HepG2 (cell line): ENCODE data around the gene CCN6. TPM values are rescaled to one million over a fixed set of nuclear protein-coding genes. Genes with fewer than 3 reads are reported as not detected.

Experiments
- ARID4A ChIP-seq: sonication (generic); formaldehyde crosslinking; IDR thresholded peaks from 2 replicates; pipeline ENCODE4 v1.5.0; 2020; ENCODE audit warnings: mild to moderate bottlenecking, missing genetic modification reagents, borderline replicate concordance
- CBX5 ChIP-seq: sonication (generic); formaldehyde crosslinking; IDR thresholded peaks from 2 replicates; pipeline ENCODE4 v1.4.0; 2020; ENCODE audit warnings: missing genetic modification reagents, borderline replicate concordance
- FOSL2 ChIP-seq: sonication (generic); formaldehyde crosslinking; IDR thresholded peaks from 2 replicates; pipeline ENCODE4 v1.4.0; 2020; ENCODE audit warnings: missing genetic modification reagents
- HNF1B ChIP-seq: sonication (generic); formaldehyde crosslinking; IDR thresholded peaks from 2 replicates; pipeline ENCODE4 v1.5.1; 2020; ENCODE audit warnings: mild to moderate bottlenecking, moderate library complexity, missing genetic modification reagents
- KMT2B ChIP-seq: IDR thresholded peaks from 2 replicates; pipeline ENCODE4 v1.6.1; 2016; ENCODE audit warnings: missing genetic modification reagents, missing compliant biosample characterization
- MXD4 ChIP-seq: IDR thresholded peaks from 2 replicates; pipeline ENCODE4 v1.6.1; 2016; ENCODE audit warnings: mild to moderate bottlenecking, missing biosample characterization, missing genetic modification reagents
- NPAS2 ChIP-seq: sonication (generic); formaldehyde crosslinking; IDR thresholded peaks from 2 replicates; pipeline ENCODE4 v1.8.0; 2022; ENCODE audit warnings: mild to moderate bottlenecking, missing genetic modification reagents, borderline replicate concordance
- PATZ1 ChIP-seq: sonication (generic); formaldehyde crosslinking; IDR thresholded peaks from 2 replicates; pipeline ENCODE4 v1.4.0; 2020; ENCODE audit warnings: missing genetic modification reagents
- PHF21A ChIP-seq: sonication (generic); formaldehyde crosslinking; IDR thresholded peaks from 2 replicates; pipeline ENCODE4 v1.5.0; 2020; ENCODE audit warnings: mild to moderate bottlenecking, missing genetic modification reagents
- PITX1 ChIP-seq: sonication (generic); formaldehyde crosslinking; IDR thresholded peaks from 2 replicates; pipeline ENCODE4 v1.5.1; 2020; ENCODE audit warnings: mild to moderate bottlenecking, missing genetic modification reagents
- PTBP1 ChIP-seq: fragments of 200-400 bp; formaldehyde crosslinking; IDR thresholded peaks from 2 replicates; pipeline ENCODE4 v1.6.1; 2018; ENCODE audit warnings: low read length, low read depth; ENCODE audit not compliant: poor library complexity, severe bottlenecking
- RAD21 ChIP-seq: fragments of 450-650 bp; formaldehyde crosslinking; IDR thresholded peaks from 2 replicates; pipeline ENCODE4 v1.5.0; 2020; ENCODE audit warnings: mild to moderate bottlenecking
- SMAD3 ChIP-seq: sonication (generic); formaldehyde crosslinking; IDR thresholded peaks from 2 replicates; pipeline ENCODE4 v1.4.0; 2020; ENCODE audit warnings: missing genetic modification reagents
- ZFY ChIP-seq: sonication (generic); formaldehyde crosslinking; IDR thresholded peaks from 2 replicates; pipeline ENCODE4 v1.4.0; 2020; ENCODE audit warnings: missing genetic modification reagents
- ZNF281 ChIP-seq: sonication (generic); formaldehyde crosslinking; IDR thresholded peaks from 2 replicates; pipeline ENCODE4 v1.4.0; 2020; ENCODE audit warnings: missing genetic modification reagents, borderline replicate concordance
- ZNF33A ChIP-seq: sonication (generic); formaldehyde crosslinking; IDR thresholded peaks from 2 replicates; pipeline ENCODE4 v1.5.1; 2020; ENCODE audit warnings: missing genetic modification reagents, mild to moderate bottlenecking, moderate library complexity, borderline replicate concordance
- ZNF644 ChIP-seq: IDR thresholded peaks from 2 replicates; pipeline ENCODE4 v1.6.1; 2016; ENCODE audit warnings: low read depth
- polyA plus RNA-seq, 8 experiments: library from polyadenylated mRNA; depleted of rRNA in 3 of 8; stranded (reverse) in 7 of 8; unstranded in 1 of 8; fragments of >200 nt; fragmentation: Illumina TruSeq in 4 of 8; extraction: Trizol in 4 of 8; gene quantifications; 2 replicates each; pipeline versions ENCODE4 v1.2.1 to v1.2.3, GENCODE V29; 2011 to 2016; ENCODE audit warnings: low read depth in 4 of 8, missing spikeins in 1 of 8, mixed read lengths in 1 of 8; ENCODE audit not compliant: insufficient read depth in 1 of 8
- total RNA-seq, 5 experiments: library from RNA; depleted of rRNA; stranded (reverse); fragments of >200 nt; fragmentation: Illumina TruSeq; extraction: Trizol; gene quantifications; 2 replicates each; pipeline ENCODE4 v1.2.3, GENCODE V29; 2016; ENCODE audit warnings: low read depth in 1 of 5

Gene CCN6
- total and polyA plus RNA-seq, 2 of the 13 experiments (the other 11 are each of a cell fraction or from before 2014, with no cell fraction given) = not detected

- TF ChIP-seq ZNF281 (CRISPR knock-in tag) (no peak), PATZ1 (CRISPR knock-in tag) (peak; percentile 88), CBX5 (0 out of 2 replicates have a peak, but pooled peaks have one; percentile 40), MXD4 (CRISPR knock-in tag) (peak; percentile 28; the same call in 1 of the 2 replicates), ARID4A (peak; percentile 60; the same call in 1 of the 2 replicates), PHF21A (0 out of 2 replicates have a peak, but pooled peaks have one; percentile 20), SMAD3 (CRISPR knock-in tag) (0 out of 2 replicates have a peak, but pooled peaks have one; percentile 49), ZFY (no peak), FOSL2 (CRISPR knock-in tag) (peak; percentile 30; the same call in 1 of the 2 replicates), HNF1B (0 out of 2 replicates have a peak, but pooled peaks have one; percentile 6), ZNF644 (CRISPR knock-in tag) (0 out of 2 replicates have a peak, but pooled peaks have one; percentile 63), RAD21 (CRISPR knock-in tag) (peak; percentile 95), ZNF33A (CRISPR knock-in tag) (no peak), PTBP1 (no peak), KMT2B (CRISPR knock-in tag) (no peak), NPAS2 (CRISPR knock-in tag) (no peak), PITX1 (CRISPR knock-in tag) (peak; percentile 4; the same call in 1 of the 2 replicates)
These were observed 10.6 kb upstream of the CCN6 start (continued) for GRCh38 chr6:112043032-112044007.
